Upper lobe of left lung (tissue), 6 donors: ENCODE data around the gene RCC2. TPM values are rescaled to one million over a fixed set of nuclear protein-coding genes. Genes with fewer than 3 reads are reported as not detected.

ENCODE experiments used
- ATAC-seq, 2 donors: fragments of 200-7000 bp; cut with Tn5 transposase; one replicate each; pipeline ENCODE4 v1.9.1; 2022; ENCODE audit warnings: mild to moderate bottlenecking in 2 of 2, moderate library complexity in 2 of 2; ENCODE audit not compliant: low FRiP score in 2 of 2
- DNase-seq, 2 donors: peaks; one replicate each; pipeline ENCODE4 v3.0.0-alpha.2; 2019 to 2020
- H3K27ac ChIP-seq, 4 donors: fragments of 200-600 bp; sonication (generic); one replicate each; pipeline ENCODE4 v1.5.1; 2016 to 2019
- H3K27me3 ChIP-seq, 4 donors: fragments of 200-600 bp; sonication (generic); one replicate each; pipeline ENCODE4 v1.5.1; 2017 to 2019
- H3K36me3 ChIP-seq, 4 donors: fragments of 200-600 bp; sonication (generic); one replicate each; pipeline ENCODE4 v1.5.1; 2016 to 2019
- H3K4me1 ChIP-seq, 4 donors: fragments of 200-600 bp; sonication (generic); one replicate each; pipeline ENCODE4 v1.5.1; 2018 to 2019
- H3K4me3 ChIP-seq, 4 donors: fragments of 200-600 bp; sonication (generic); one replicate each; pipeline ENCODE4 v1.5.1; 2017 to 2019; ENCODE audit warnings: mild to moderate bottlenecking in 2 of 4, moderate library complexity in 1 of 4
- H3K9me3 ChIP-seq, 4 donors: fragments of 200-600 bp; sonication (generic); one replicate each; pipeline ENCODE4 v1.5.1; 2018 to 2019
- CTCF ChIP-seq, 6 experiments: fragments of 450-650 bp in 4 of 6; fragments of 200-600 bp in 2 of 6; sonication (generic) in 2 of 6; IDR thresholded peaks; one replicate each; pipeline ENCODE4 v1.5.1; 2016 to 2019; ENCODE audit warnings: antibody characterized with exemption in 6 of 6
- EP300 ChIP-seq, 4 donors: sonication (generic); formaldehyde crosslinking; IDR thresholded peaks; one replicate each; pipeline ENCODE4 v1.5.1; 2017; ENCODE audit warnings: antibody characterized with exemption in 4 of 4, control low read depth in 2 of 4
- POLR2A ChIP-seq, 4 donors: fragments of 450-650 bp; IDR thresholded peaks; one replicate each; pipeline ENCODE4 v1.5.1; 2016 to 2017; ENCODE audit warnings: antibody characterized with exemption in 4 of 4, mild to moderate bottlenecking in 2 of 4
- POLR2AphosphoS5 ChIP-seq, 2 donors: sonication (generic); formaldehyde crosslinking; IDR thresholded peaks; one replicate each; pipeline ENCODE4 v1.5.1; 2017; ENCODE audit warnings: antibody characterized with exemption in 2 of 2
- WGBS, 2 donors: methylation state at CpG; one replicate each; pipeline ENCODE4 v1.1.5; 2017 to 2018; 5-methylcytosine and 5-hydroxymethylcytosine counted together
- total RNA-seq, 6 donors: library from RNA; depleted of rRNA in 4 of 6; stranded (reverse); fragments of >200 nt in 4 of 6; gene quantifications; one replicate each; pipeline versions ENCODE4 v1.1.0 to v1.2.1, GENCODE V29; 2016 to 2021
- donor health status: DM: no; HTN: no; CAD: no; lungs with moderate emphysema.
- donor health status: DM: no; HTN: yes; CAD: no; lungs with severe emphysema.

The RCC2 gene
- total RNA-seq, 6 donors from 2014 or later = 32.1 to 66.2 (median 47.7) TPM

DNA sequence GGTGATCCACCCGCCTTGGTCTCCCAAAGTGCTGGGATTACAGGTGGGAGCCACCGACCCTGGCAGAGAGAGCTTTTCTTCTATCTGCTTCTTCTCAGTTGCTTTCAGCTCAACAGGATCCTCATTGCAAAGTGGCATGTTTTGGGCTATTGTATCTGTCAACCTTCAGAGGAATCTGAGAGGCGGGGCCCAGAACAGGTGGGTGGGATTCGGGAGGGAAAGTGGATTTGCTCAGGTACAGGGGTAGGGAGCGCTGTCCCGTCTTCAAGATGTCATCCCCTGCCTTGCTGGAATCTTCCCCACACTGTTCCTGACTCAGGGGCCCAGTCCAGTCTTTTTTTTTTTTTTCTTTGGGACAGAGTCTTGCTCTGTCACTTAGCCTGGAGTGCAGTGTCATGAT, 26.9 kb upstream of the RCC2 start:
- no peaks in the 10 kb centered on the region for H3K36me3 ChIP-seq
- WGBS, 2 donors = 84 to 88% methylated on average over 6 of the region's 6 CpGs

GRCh38 chr1:17465228-17465627, 25.8 kb upstream of the RCC2 start:
- ATAC-seq = no peak
- TF ChIP-seq POLR2A (IDR thresholded peaks at IDR 0.05) (no peak), EP300 (IDR thresholded peaks at IDR 0.05) (no peak), POLR2AphosphoS5 (IDR thresholded peaks at IDR 0.05) (no peak), CTCF (IDR thresholded peaks at IDR 0.05) (no peak)
- H3K27ac ChIP-seq = no peak overlapping the region
- H3K9me3 ChIP-seq = no peaks in the 10 kb centered on the region
- no peak for DNase-seq
- H3K4me1 ChIP-seq = no peaks in the 10 kb centered on the region
- 42 to 51% methylated on average over 6 of the region's 6 CpGs for WGBS, 2 donors
- no peaks in the 10 kb centered on the region for H3K36me3 ChIP-seq
- H3K4me3 ChIP-seq = no peak overlapping the region
- no peaks in the 10 kb centered on the region for H3K27me3 ChIP-seq

More for the DNA sequence above, 26.9 kb upstream of the RCC2 start:
- no peak for ATAC-seq
- Histone ChIP-seq H3K9me3 (no peaks in the 10 kb centered on the region), H3K27ac (no peak overlapping the region), H3K4me1 (no peaks in the 10 kb centered on the region), H3K4me3 (no peak overlapping the region), H3K27me3 (no peaks in the 10 kb centered on the region)
- no peak for DNase-seq
- TF ChIP-seq POLR2AphosphoS5 (IDR thresholded peaks at IDR 0.05) (no peak), CTCF (IDR thresholded peaks at IDR 0.05) (no peak), EP300 (IDR thresholded peaks at IDR 0.05) (no peak), POLR2A (IDR thresholded peaks at IDR 0.05) (no peak)

DNA sequence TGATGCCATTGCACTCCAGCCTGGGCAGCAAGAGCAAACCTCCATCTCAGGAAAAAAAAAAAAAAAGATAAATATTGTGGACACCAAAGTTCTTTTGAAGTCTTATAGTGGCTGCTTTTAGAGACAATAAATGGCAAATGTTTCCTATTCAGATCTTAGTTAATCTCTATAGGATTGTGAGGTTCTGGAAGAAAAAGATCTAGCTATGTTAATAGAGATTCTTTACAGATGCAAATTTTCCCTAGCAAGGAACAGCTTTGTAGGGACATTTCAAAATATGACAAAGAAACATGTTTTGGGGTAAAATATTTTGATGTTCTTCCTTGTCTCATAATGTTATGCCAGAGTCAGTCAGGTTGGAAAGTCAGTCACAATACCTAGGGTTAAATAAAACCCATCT, 24.5 kb upstream of the RCC2 start:
- no peaks in the 10 kb centered on the region for H3K4me1 ChIP-seq
- no peaks in the 10 kb centered on the region for H3K27me3 ChIP-seq
- DNase-seq (no peak), ATAC-seq (no peak)
- H3K9me3 ChIP-seq = no peaks in the 10 kb centered on the region
- TF ChIP-seq POLR2AphosphoS5 (IDR thresholded peaks at IDR 0.05) (no peak), POLR2A (IDR thresholded peaks at IDR 0.05) (no peak)
- H3K27ac ChIP-seq = no peak overlapping the region
- H3K4me3 ChIP-seq = no peak overlapping the region
- H3K36me3 ChIP-seq = no peaks in the 10 kb centered on the region

GRCh38 chr1:17462669-17463068, 23.2 kb upstream of the RCC2 start:
- no peak for TF ChIP-seq CTCF (IDR thresholded peaks at IDR 0.05)
- no peak for ATAC-seq

DNA sequence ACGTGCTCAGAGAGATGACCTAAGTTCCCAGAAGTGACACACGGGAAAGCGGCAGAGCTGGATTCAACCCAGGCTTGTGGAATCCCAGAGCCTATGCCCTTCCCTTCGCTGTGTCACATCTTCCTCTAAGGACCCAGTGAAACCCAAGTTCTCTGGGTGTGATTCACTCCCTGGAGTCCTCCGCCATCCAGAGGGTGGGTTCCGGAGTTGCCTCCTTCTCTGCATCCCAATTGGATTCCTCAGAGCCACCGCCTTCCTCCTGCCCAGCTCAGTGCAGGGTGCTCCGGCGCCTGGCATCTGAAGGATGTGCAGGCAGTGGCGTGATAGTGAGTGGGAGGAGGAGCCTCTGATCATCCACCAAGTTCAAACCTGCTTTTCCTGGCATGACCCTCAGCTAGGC, 20.7 kb upstream of the RCC2 start:
- H3K9me3 ChIP-seq = no peaks in the 10 kb centered on the region
- no peak for TF ChIP-seq POLR2A (IDR thresholded peaks at IDR 0.05)
- TF ChIP-seq POLR2AphosphoS5 (IDR thresholded peaks at IDR 0.05) = no peak
- no peak for TF ChIP-seq EP300 (IDR thresholded peaks at IDR 0.05)
- no peak for TF ChIP-seq CTCF (IDR thresholded peaks at IDR 0.05)
- H3K27ac ChIP-seq = no peak overlapping the region
- no peaks in the 10 kb centered on the region for H3K4me1 ChIP-seq
- no peak for ATAC-seq
- H3K36me3 ChIP-seq = no peaks in the 10 kb centered on the region
- 82 to 84% methylated on average over 6 to 10 of the region's 10 CpGs for WGBS, 2 donors
- no peak overlapping the region for H3K4me3 ChIP-seq
- H3K27me3 ChIP-seq = no peaks in the 10 kb centered on the region
- no peak for DNase-seq

More at GRCh38 chr1:17462669-17463068, 23.2 kb upstream of the RCC2 start:
- Histone ChIP-seq H3K4me1 (no peaks in the 10 kb centered on the region), H3K36me3 (no peaks in the 10 kb centered on the region), H3K27ac (no peak overlapping the region), H3K9me3 (no peaks in the 10 kb centered on the region), H3K4me3 (no peak overlapping the region), H3K27me3 (no peaks in the 10 kb centered on the region)
- no peak for DNase-seq
- WGBS, 2 donors = 55 to 67% methylated on average over 5 of the region's 5 CpGs
